GM12878 (cell line): Measurements from ENCODE around the gene SIN3A. TPM values are rescaled to one million over a fixed set of nuclear protein-coding genes. Genes with fewer than 3 reads are reported as not detected.

Experiments
- ATAC-seq: fragments of 200-7000 bp; cut with Tn5 transposase; 3 replicates; pipeline ENCODE4 v1.9.1; 2020; ENCODE audit warnings: mild to moderate bottlenecking, moderate library complexity
- BruUV-seq: library from RNA; stranded (reverse); fragments of 400-500 nt; replicated peaks from 2 replicates; lab custom pipeline; 2021; lab: Mats Ljungman, UMichigan
- CTCF ChIA-PET: fragments of 300-600 bp; sonication (Branson Sonifier 250); formaldehyde crosslinking; extraction: SDS; loops from one replicate; lab custom pipeline; 2021; ENCODE audit warnings: inconsistent platforms; lab: Yijun Ruan, JAX
- POLR2A ChIA-PET: fragments of 350-600 bp; formaldehyde crosslinking; extraction: SDS; loops from one replicate; lab custom pipeline; 2021; ENCODE audit warnings: inconsistent platforms; lab: Charles Lee
- RAD21 ChIA-PET: fragments of 300-600 bp; sonication (Branson Sonifier 250); formaldehyde crosslinking; loops from one replicate; lab custom pipeline; 2023; ENCODE audit warnings: antibody characterized with exemption; ENCODE audit not compliant: unreplicated experiment; lab: Charles Lee
- SMC1A ChIA-PET: fragments of 300-600 bp; sonication (Branson Sonifier 250); formaldehyde crosslinking; loops from one replicate; lab custom pipeline; 2023; ENCODE audit not compliant: unreplicated experiment, uncharacterized antibody; lab: Charles Lee
- DNase-seq: peaks from one replicate; pipeline ENCODE4 v3.0.0-alpha.2; 2011; ENCODE audit warnings: low read depth, low spot score
- FAIRE-seq: peaks from 3 replicates; lab custom pipeline; 2011; peaks lifted over from hg19 to GRCh38; lab: Jason Lieb, UNC
- H2AFZ ChIP-seq: 2 replicates; pipeline ENCODE4 v1.6.0; 2011; ENCODE audit warnings: low read depth, low read length, control low read depth; ENCODE audit not compliant: control insufficient read depth
- H3K27ac ChIP-seq: 2 replicates; pipeline ENCODE4 v1.5.1; 2011; ENCODE audit warnings: control low read depth; ENCODE audit not compliant: control insufficient read depth, insufficient read depth
- H3K27me3 ChIP-seq, 2 experiments: replicated peaks in 1 of 2; 2 replicates each; pipeline versions ENCODE4 v1.6.0 to v1.6.1; 2011; ENCODE audit warnings: low read length in 1 of 2; ENCODE audit not compliant: control insufficient read depth in 2 of 2, insufficient read depth in 2 of 2
- H3K36me3 ChIP-seq, 2 experiments: 2 replicates each; pipeline ENCODE4 v1.5.1; 2011; ENCODE audit warnings: low read length in 1 of 2; ENCODE audit not compliant: control insufficient read depth in 2 of 2, insufficient read depth in 2 of 2
- H3K4me1 ChIP-seq: 2 replicates; pipeline ENCODE4 v1.6.1; 2011; ENCODE audit warnings: mild to moderate bottlenecking, low read length, moderate library complexity, mixed read lengths; ENCODE audit not compliant: control insufficient read depth, insufficient read depth
- H3K4me2 ChIP-seq: 2 replicates; pipeline ENCODE4 v1.6.0; 2011; ENCODE audit warnings: control low read depth; ENCODE audit not compliant: control insufficient read depth, insufficient read depth
- H3K4me3 ChIP-seq: fragments of 200-600 bp; sonication (generic); 2 replicates; pipeline ENCODE4 v1.5.1; 2016
- H3K79me2 ChIP-seq: 2 replicates; pipeline ENCODE4 v1.6.0; 2011; ENCODE audit warnings: low read length; ENCODE audit not compliant: control insufficient read depth, insufficient read depth
- H3K9ac ChIP-seq: 2 replicates; pipeline ENCODE4 v1.8.0; 2011; ENCODE audit warnings: low read length, control low read depth, mixed read lengths; ENCODE audit not compliant: control insufficient read depth, insufficient read depth
- H3K9me3 ChIP-seq: replicated peaks from 3 replicates; pipeline ENCODE4 v1.5.1; 2011; ENCODE audit warnings: mild to moderate bottlenecking, low read length; ENCODE audit not compliant: control insufficient read depth, insufficient read depth
- H4K20me1 ChIP-seq: 2 replicates; pipeline ENCODE4 v1.6.0; 2011; ENCODE audit not compliant: control insufficient read depth, insufficient read depth
- JUNB ChIP-seq: IDR thresholded peaks from 2 replicates; pipeline ENCODE4 v1.6.1; 2016; ENCODE audit warnings: antibody characterized with exemption, mild to moderate bottlenecking
- MEF2A ChIP-seq: IDR thresholded peaks from 2 replicates; pipeline ENCODE4 v1.6.1; 2011; ENCODE audit warnings: low read depth, mild to moderate bottlenecking, low read length, moderate library complexity; ENCODE audit not compliant: insufficient read depth
- MTA2 ChIP-seq: fragments of 450-650 bp; IDR thresholded peaks from 2 replicates; pipeline ENCODE4 v1.6.1; 2016; ENCODE audit warnings: low read depth, mild to moderate bottlenecking, moderate library complexity
- NFIC ChIP-seq: IDR thresholded peaks from 2 replicates; pipeline ENCODE4 v1.6.1; 2012; ENCODE audit warnings: low read depth, mild to moderate bottlenecking, inconsistent platforms, low read length, moderate library complexity
- RFX5 ChIP-seq: IDR thresholded peaks from 2 replicates; pipeline ENCODE4 v1.6.1; 2011; ENCODE audit warnings: low read depth, low read length, improper control_type of control experiment
- RUNX3 ChIP-seq: IDR thresholded peaks from 2 replicates; pipeline ENCODE4 v1.6.1; 2012; ENCODE audit warnings: low read length, inconsistent platforms
- TARDBP ChIP-seq: IDR thresholded peaks from 2 replicates; pipeline ENCODE4 v1.6.1; 2016; ENCODE audit warnings: borderline replicate concordance
- YY1 ChIP-seq: IDR thresholded peaks from 2 replicates; pipeline ENCODE4 v1.6.1; 2011; ENCODE audit warnings: low read depth, mild to moderate bottlenecking, low read length
- ZNF274 ChIP-seq: IDR thresholded peaks from one replicate; pipeline ENCODE4 v1.8.0; 2011; ENCODE audit not compliant: insufficient read length, insufficient read depth
- WGBS: methylation state at CpG from one replicate; pipeline ENCODE4 v1.1.6; 2016; ENCODE audit warnings: low lambda C conversion rate; ENCODE audit not compliant: insufficient replicate concordance, insufficient coverage; ENCODE audit errors: missing lambda C conversion rate; 5-methylcytosine and 5-hydroxymethylcytosine counted together
- in situ Hi-C: fragments of 300-500 bp; cut with MboI; formaldehyde crosslinking; loops from 9 replicates; pipeline ENCODE4 v1.14.3; 2018; ENCODE audit warnings: mixed read lengths
- intact Hi-C: fragments of 100-400 bp; cut with micrococcal nuclease; formaldehyde crosslinking; loops from one replicate; pipeline ENCODE4 v1.14.2; 2022; ENCODE audit not compliant: unreplicated experiment
- polyA plus RNA-seq, 11 experiments: library from polyadenylated mRNA; depleted of rRNA in 4 of 11; unstranded in 6 of 11; stranded (reverse) in 5 of 11; fragments of >200 nt; fragmentation: Nextera tagmentation in 4 of 11; fragmentation: Illumina TruSeq in 1 of 11; extraction: Ambion mirVana in 4 of 11; extraction: Trizol in 1 of 11; gene quantifications; 1 replicate in 1 of 11; 2 replicates in 10 of 11; pipeline versions ENCODE4 v1.2.1 to v1.2.3, GENCODE V29; 2011 to 2016; ENCODE audit warnings: inconsistent platforms in 2 of 11, missing spikeins in 2 of 11, low read depth in 1 of 11
- total RNA-seq, 4 experiments: library from RNA; depleted of rRNA in 3 of 4; stranded (reverse); fragments of >200 nt in 3 of 4; fragmentation: Illumina TruSeq in 1 of 4; extraction: Trizol in 1 of 4; gene quantifications; 2 replicates each; pipeline versions ENCODE4 v1.2.1 to v1.2.3, GENCODE V29; 2013 to 2021
- TF ChIP-seq, protein P1 (sequence below): fragments of 150-350 bp; IDR thresholded peaks from 2 replicates; pipeline ENCODE4 v1.6.1; 2014; ENCODE audit warnings: mild to moderate bottlenecking, low read depth, low read length
- TF ChIP-seq, protein P2 (sequence below), 3 experiments: IDR thresholded peaks in 2 of 3; conservative IDR thresholded peaks in 1 of 3; 2 replicates each; pipeline ENCODE4 v1.5.1; 2011; ENCODE audit warnings: low read depth in 3 of 3, low read length in 3 of 3, mild to moderate bottlenecking in 3 of 3, control low read depth in 2 of 3, moderate library complexity in 2 of 3, inconsistent platforms in 1 of 3, mixed read lengths in 1 of 3; ENCODE audit not compliant: control insufficient read depth in 2 of 3, insufficient read depth in 1 of 3; ENCODE audit errors: extremely low read depth in 1 of 3

Gene SIN3A
- total and polyA plus RNA-seq, 10 of the 15 experiments (the other 5 are each of a cell fraction or from before 2014, with no cell fraction given) = 6.4 to 62.2 (median 29.2) TPM

DNA sequence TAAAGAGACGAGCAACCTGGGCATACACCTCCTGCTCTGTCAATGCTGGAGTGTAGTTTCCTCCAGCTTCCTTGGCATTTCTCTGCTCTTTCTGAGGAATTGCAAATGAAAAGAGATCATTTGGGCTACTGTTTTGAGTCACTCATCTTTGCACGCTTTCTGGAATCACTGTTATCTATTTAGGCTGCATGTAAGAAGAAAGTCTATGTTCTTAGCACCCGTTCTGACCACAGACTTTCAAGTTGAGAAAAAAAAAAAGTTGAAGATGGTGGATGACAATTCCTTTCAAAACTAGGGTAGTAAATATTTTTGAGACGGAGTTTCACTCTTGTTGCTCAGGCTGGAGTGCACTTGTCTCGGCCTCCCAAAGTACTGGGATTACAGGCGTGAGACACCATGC is 41.3 kb downstream of the SIN3A start:
- intact Hi-C loops (no loop called here), in situ Hi-C loops (no loop called here)
- WGBS = 32% methylated on average over 6 of the region's 6 CpGs
- Histone ChIP-seq H3K4me2 (no peak overlapping the region), H3K27ac (no peak overlapping the region), H3K4me1 (no peaks in the 10 kb centered on the region), H3K4me3 (no peak overlapping the region), H2AFZ (no peak overlapping the region), H3K9ac (no peak overlapping the region), H3K36me3 (peaks cover 10 to 28% of the 10 kb centered on the region in 2 experiments), H3K27me3 (no peaks in the 10 kb centered on the region), H4K20me1 (no peaks in the 10 kb centered on the region), H3K79me2 (no peaks in the 10 kb centered on the region; the same call in 1 of the 2 replicates), H3K9me3 (no peaks in the 10 kb centered on the region)
- FAIRE-seq (no peak), ATAC-seq (no peak), DNase-seq (no peak)
- ChIA-PET CTCF (interaction anchor here (2.0 kb wide), 1 partner anchor 42 kb away, joined by 8 read pairs; the partner anchor contains the start of gene MAN2C1), RAD21 (no interaction called here), SMC1A (interaction anchor here (0.9 kb wide), 1 partner anchor 41 kb away, joined by 3 read pairs; the partner anchor contains the start of gene MAN2C1), POLR2A (no interaction called here)
- TF ChIP-seq RUNX3 (peak; percentile 47), YY1 (no peak)
- TF ChIP-seq, protein P1, sequence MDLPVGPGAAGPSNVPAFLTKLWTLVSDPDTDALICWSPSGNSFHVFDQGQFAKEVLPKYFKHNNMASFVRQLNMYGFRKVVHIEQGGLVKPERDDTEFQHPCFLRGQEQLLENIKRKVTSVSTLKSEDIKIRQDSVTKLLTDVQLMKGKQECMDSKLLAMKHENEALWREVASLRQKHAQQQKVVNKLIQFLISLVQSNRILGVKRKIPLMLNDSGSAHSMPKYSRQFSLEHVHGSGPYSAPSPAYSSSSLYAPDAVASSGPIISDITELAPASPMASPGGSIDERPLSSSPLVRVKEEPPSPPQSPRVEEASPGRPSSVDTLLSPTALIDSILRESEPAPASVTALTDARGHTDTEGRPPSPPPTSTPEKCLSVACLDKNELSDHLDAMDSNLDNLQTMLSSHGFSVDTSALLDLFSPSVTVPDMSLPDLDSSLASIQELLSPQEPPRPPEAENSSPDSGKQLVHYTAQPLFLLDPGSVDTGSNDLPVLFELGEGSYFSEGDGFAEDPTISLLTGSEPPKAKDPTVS = no peak
- BruUV-seq = no TSS peak

DNA sequence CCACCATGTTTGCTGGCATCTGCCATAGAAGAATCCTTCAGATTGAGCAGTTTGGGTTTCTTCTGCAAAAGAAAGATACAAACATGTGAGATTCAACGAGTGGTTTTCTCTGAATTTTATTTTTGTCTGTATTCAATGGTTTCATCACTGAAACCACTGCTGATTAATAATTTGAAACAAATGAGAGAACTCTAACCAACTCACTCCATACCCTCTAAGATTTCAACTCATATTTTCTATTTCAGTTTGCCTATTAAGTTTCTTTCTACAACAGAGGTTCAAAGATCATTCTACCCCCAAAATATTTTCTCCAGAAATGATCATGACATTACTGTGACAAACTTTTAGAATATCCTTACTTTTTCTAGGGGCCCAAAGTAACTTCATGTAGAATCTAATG is 44.4 kb downstream of the SIN3A start:
- DNase-seq = no peak
- no peak for FAIRE-seq
- Histone ChIP-seq H3K27me3 (no peaks in the 10 kb centered on the region), H3K9me3 (no peaks in the 10 kb centered on the region), H3K4me2 (no peak overlapping the region), H3K79me2 (no peaks in the 10 kb centered on the region; the same call in 1 of the 2 replicates), H3K36me3 (peaks cover 8 to 29% of the 10 kb centered on the region in 2 experiments), H3K4me3 (no peak overlapping the region), H3K4me1 (no peaks in the 10 kb centered on the region), H3K27ac (no peak overlapping the region), H3K9ac (no peak overlapping the region), H2AFZ (no peak overlapping the region), H4K20me1 (no peaks in the 10 kb centered on the region)
- POLR2A ChIA-PET = interaction anchor here (0.9 kb wide), 1 partner anchor 35 kb away, joined by 11 read pairs; no protein-coding TSS in a partner anchor
- TF ChIP-seq TARDBP (no peak), NFIC (peak; percentile 22; the same call in 1 of the 2 replicates), RUNX3 (peak; percentile 64), RFX5 (no peak), MEF2A (0 out of 2 replicates have a peak, but pooled peaks have one; percentile 7), MTA2 (0 out of 2 replicates have a peak, but pooled peaks have one; percentile 27), ZNF274 (no peak), JUNB (peak; percentile 24; the same call in 1 of the 2 replicates)
- TF ChIP-seq, protein P2, sequence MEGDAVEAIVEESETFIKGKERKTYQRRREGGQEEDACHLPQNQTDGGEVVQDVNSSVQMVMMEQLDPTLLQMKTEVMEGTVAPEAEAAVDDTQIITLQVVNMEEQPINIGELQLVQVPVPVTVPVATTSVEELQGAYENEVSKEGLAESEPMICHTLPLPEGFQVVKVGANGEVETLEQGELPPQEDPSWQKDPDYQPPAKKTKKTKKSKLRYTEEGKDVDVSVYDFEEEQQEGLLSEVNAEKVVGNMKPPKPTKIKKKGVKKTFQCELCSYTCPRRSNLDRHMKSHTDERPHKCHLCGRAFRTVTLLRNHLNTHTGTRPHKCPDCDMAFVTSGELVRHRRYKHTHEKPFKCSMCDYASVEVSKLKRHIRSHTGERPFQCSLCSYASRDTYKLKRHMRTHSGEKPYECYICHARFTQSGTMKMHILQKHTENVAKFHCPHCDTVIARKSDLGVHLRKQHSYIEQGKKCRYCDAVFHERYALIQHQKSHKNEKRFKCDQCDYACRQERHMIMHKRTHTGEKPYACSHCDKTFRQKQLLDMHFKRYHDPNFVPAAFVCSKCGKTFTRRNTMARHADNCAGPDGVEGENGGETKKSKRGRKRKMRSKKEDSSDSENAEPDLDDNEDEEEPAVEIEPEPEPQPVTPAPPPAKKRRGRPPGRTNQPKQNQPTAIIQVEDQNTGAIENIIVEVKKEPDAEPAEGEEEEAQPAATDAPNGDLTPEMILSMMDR (IDR thresholded peaks at IDR 0.05 in 2 of 3, conservative IDR thresholded peaks at IDR 0.05 in 1 of 3; ENCODE audit: control insufficient read depth in 2 of 3, extremely low read depth in 1 of 3, insufficient read depth in 1 of 3, low read depth in 3 of 3, low read length in 3 of 3) = no peak
- 4% methylated on average over 1 of the region's 1 CpG for WGBS
- CTCF ChIA-PET = interaction anchor here (0.7 to 2.8 kb wide), 4 partner anchors 12 to 395 kb away, joined by 3 to 9 read pairs (median 6); partner anchors contain the start of gene MAN2C1
- in situ Hi-C loops = no loop called here
- no TSS peak for BruUV-seq
- peak; percentile 51 for ATAC-seq
- intact Hi-C loops = no loop called here
- SMC1A ChIA-PET = interaction anchor here (0.6 to 0.7 kb wide), 3 partner anchors 29 to 310 kb away, joined by 3 read pairs; no protein-coding TSS in a partner anchor
- RAD21 ChIA-PET = no interaction called here
